ENCODE data around the gene PPP6R1. TPM values are rescaled to one million over a fixed set of nuclear protein-coding genes. Genes with fewer than 3 reads are reported as not detected.

Gene PPP6R1
- polyA plus RNA-seq, 1 donor = 31.5 TPM

GRCh38 chr19:55283548-55284377, 24.9 kb upstream of the PPP6R1 start, which contains the start of gene BRSK1:
Gene BRSK1, plus strand, starts transcription at chr19:55283997. Its CDS starts 446 bp downstream, at chr19:55284443.
- DNase-seq = peak; percentile 77

- DNase-seq = peak; percentile 91
Measured at GRCh38 chr19:55279770-55280643, 21.2 kb upstream of the PPP6R1 start, which contains the start of gene HSPBP1. Gene HSPBP1, minus strand, starts transcription at chr19:55280110. Its CDS starts 502 bp downstream, at chr19:55279608.

GRCh38 chr19:55279340-55279739, 20.5 kb upstream of the PPP6R1 start:
- DNase-seq = no peak

- DNase-seq = no peak
Measured at GRCh38 chr19:55278391-55279135, 19.7 kb upstream of the PPP6R1 start.

GRCh38 chr19:55277494-55277893, 18.7 kb upstream of the PPP6R1 start:
- no peak for DNase-seq

- no peak for DNase-seq
Measured at GRCh38 chr19:55276720-55277430, 18.1 kb upstream of the PPP6R1 start.

- DNase-seq = no peak
Measured at GRCh38 chr19:55275851-55276719, 17.3 kb upstream of the PPP6R1 start.

- no peak for DNase-seq
Measured at GRCh38 chr19:55273978-55274707, 15.3 kb upstream of the PPP6R1 start.

- no peak for DNase-seq
Measured at GRCh38 chr19:55272142-55272541, 13.3 kb upstream of the PPP6R1 start.

- no peak for DNase-seq
Measured at GRCh38 chr19:55270172-55270942, 11.5 kb upstream of the PPP6R1 start.

GRCh38 chr19:55269299-55269698, 10.5 kb upstream of the PPP6R1 start:
- no peak for DNase-seq

GRCh38 chr19:55266840-55267239, 8.0 kb upstream of the PPP6R1 start:
- no peak for DNase-seq

GRCh38 chr19:55266404-55266803, 7.6 kb upstream of the PPP6R1 start:
- DNase-seq = no peak

GRCh38 chr19:55265723-55266386, 7.0 kb upstream of the PPP6R1 start:
- DNase-seq = no peak

- DNase-seq = no peak
Measured at GRCh38 chr19:55265173-55265572, 6.4 kb upstream of the PPP6R1 start.

- no peak for DNase-seq
Measured at GRCh38 chr19:55264531-55264930, 5.7 kb upstream of the PPP6R1 start.

- no peak for DNase-seq
Measured at GRCh38 chr19:55262359-55262758, 3.5 kb upstream of the PPP6R1 start.

- no peak for DNase-seq
Measured at GRCh38 chr19:55261671-55262126, 2.9 kb upstream of the PPP6R1 start.
